GM06990 (cell line): Measurements from ENCODE around the gene GFRA3.

Experiments used
- DNase-seq: peaks from one replicate; pipeline ENCODE4 v3.0.0-alpha.2; 2011; ENCODE audit not compliant: insufficient read length; ENCODE audit errors: extremely low read depth
- H3K27me3 ChIP-seq: replicated peaks from 2 replicates; pipeline ENCODE4 v1.6.0; 2011; ENCODE audit warnings: low read length; ENCODE audit not compliant: control insufficient read depth, insufficient read depth
- H3K36me3 ChIP-seq: 2 replicates; pipeline ENCODE4 v1.5.1; 2011; ENCODE audit warnings: low read length; ENCODE audit not compliant: control insufficient read depth, insufficient read depth
- H3K4me3 ChIP-seq: replicated peaks from 2 replicates; pipeline ENCODE4 v1.5.1; 2011; ENCODE audit warnings: low read depth, mild to moderate bottlenecking, control low read depth, low read length
- CTCF ChIP-seq: IDR thresholded peaks from 2 replicates; pipeline ENCODE4 v1.5.1; 2011; ENCODE audit warnings: low read length, control low read depth, mild to moderate bottlenecking, inconsistent platforms; ENCODE audit not compliant: insufficient read depth, poor library complexity, severe bottlenecking

The GFRA3 gene

GRCh38 chr5:138226910-138227309 is 47.5 kb downstream of the GFRA3 start:
- Histone ChIP-seq H3K4me3 (no peak overlapping the region), H3K27me3 (no peaks in the 10 kb centered on the region), H3K36me3 (no peaks in the 10 kb centered on the region)
- TF ChIP-seq CTCF: no peak
- DNase-seq: no peak

GRCh38 chr5:138224712-138225111 is 49.7 kb downstream of the GFRA3 start:
- no peak for TF ChIP-seq CTCF
- no peak for DNase-seq
- no peaks in the 10 kb centered on the region for H3K27me3 ChIP-seq

GRCh38 chr5:138223532-138223931 is 50.9 kb downstream of the GFRA3 start:
- no peak for TF ChIP-seq CTCF
- no peaks in the 10 kb centered on the region for H3K27me3 ChIP-seq
- no peaks in the 10 kb centered on the region for H3K36me3 ChIP-seq
- no peak overlapping the region for H3K4me3 ChIP-seq
- no peak for DNase-seq

More at GRCh38 chr5:138224712-138225111, 49.7 kb downstream of the GFRA3 start:
- Histone ChIP-seq H3K4me3 (no peak overlapping the region), H3K36me3 (no peaks in the 10 kb centered on the region)

- no peak overlapping the region for H3K4me3 ChIP-seq
- H3K36me3 ChIP-seq: no peaks in the 10 kb centered on the region
- H3K27me3 ChIP-seq: no peaks in the 10 kb centered on the region
- DNase-seq: no peak
- TF ChIP-seq CTCF: no peak
These were observed 57.6 kb downstream of the GFRA3 start for GRCh38 chr5:138216799-138217198.

- H3K36me3 ChIP-seq: peaks cover 3% of the 10 kb centered on the region
- H3K27me3 ChIP-seq: no peaks in the 10 kb centered on the region
- TF ChIP-seq CTCF: no peak
- peak within 1 kb of the TSS; percentile 100 for H3K4me3 ChIP-seq
- DNase-seq: peak; percentile 84
These were observed 61.0 kb downstream of the GFRA3 start, which contains the start of gene CDC23 for GRCh38 chr5:138213161-138214029. Gene CDC23 (minus strand): TSS chr5:138213323. CDS start chr5:138213312, 11 bp downstream.

- Histone ChIP-seq H3K27me3 (no peaks in the 10 kb centered on the region), H3K36me3 (peaks cover 3% of the 10 kb centered on the region), H3K4me3 (peak overlapping the region; percentile 100)
- DNase-seq: no peak
- no peak for TF ChIP-seq CTCF
These were observed 61.6 kb downstream of the GFRA3 start for GRCh38 chr5:138212828-138213160.
